Cortex of kidney (tissue), 1 donor: ENCODE data around the gene SEMA3G.

Experiments used
- DNase-seq: peaks from one replicate; lab custom pipeline; 2025; lab: John Stamatoyannopoulos, UW

Gene SEMA3G

GRCh38 chr3:52394751-52395502 lies 50.0 kb downstream of the SEMA3G start:
- no peak for DNase-seq

- no peak for DNase-seq
These were observed 50.8 kb downstream of the SEMA3G start for GRCh38 chr3:52393959-52394670.

- no peak for DNase-seq
These were observed 51.6 kb downstream of the SEMA3G start for GRCh38 chr3:52393131-52393807.

- DNase-seq, result no peak
These were observed 52.5 kb downstream of the SEMA3G start for GRCh38 chr3:52392216-52392930.

GRCh38 chr3:52391096-52391495 lies 53.8 kb downstream of the SEMA3G start:
- DNase-seq, result no peak

GRCh38 chr3:52388933-52389332 lies 56.0 kb downstream of the SEMA3G start:
- no peak for DNase-seq

- no peak for DNase-seq
These were observed 56.5 kb downstream of the SEMA3G start for GRCh38 chr3:52388348-52388821.

GRCh38 chr3:52387481-52387880 lies 57.4 kb downstream of the SEMA3G start:
- DNase-seq, result no peak

GRCh38 chr3:52385157-52385556 lies 59.7 kb downstream of the SEMA3G start:
- DNase-seq, result no peak

GRCh38 chr3:52384019-52384761 lies 60.7 kb downstream of the SEMA3G start:
- DNase-seq, result no peak

- DNase-seq, result no peak
These were observed 61.5 kb downstream of the SEMA3G start for GRCh38 chr3:52383446-52383845.
